HCT116 (cell line): ENCODE data around the gene PFN3. TPM values are rescaled to one million over a fixed set of nuclear protein-coding genes. Genes with fewer than 3 reads are reported as not detected.

Source experiments
- ATAC-seq: fragments of 200-7000 bp; cut with Tn5 transposase; 2 replicates; pipeline ENCODE4 v1.9.1; 2020; ENCODE audit warnings: mild to moderate bottlenecking, moderate library complexity
- BruUV-seq: library from RNA; stranded (reverse); fragments of 400-500 nt; replicated peaks from 2 replicates; lab custom pipeline; 2021; lab: Mats Ljungman, UMichigan
- CTCF ChIA-PET: fragments of 300-600 bp; sonication (Branson Sonifier 250); formaldehyde crosslinking; loops from one replicate; lab custom pipeline; 2021; ENCODE audit warnings: antibody characterized with exemption; lab: Charles Lee
- POLR2A ChIA-PET: fragments of 300-600, 350-600 bp; sonication (Branson Sonifier 250); formaldehyde crosslinking; loops from one replicate; lab custom pipeline; 2021; ENCODE audit warnings: antibody characterized with exemption; lab: Charles Lee
- RAD21 ChIA-PET, 2 experiments: fragments of 300-600 bp; sonication (Branson Sonifier 250); formaldehyde crosslinking; loops; one replicate each; lab custom pipeline; 2023; ENCODE audit warnings: low total read pairs in 2 of 2; ENCODE audit not compliant: uncharacterized antibody in 2 of 2, unreplicated experiment in 2 of 2, low non-redundant PET in 1 of 2; lab: Charles Lee
- DNase-seq: peaks from one replicate; pipeline ENCODE4 v3.0.0-alpha.2; 2010; ENCODE audit warnings: low read depth, low spot score
- H2AFZ ChIP-seq: fragments of 200-600 bp; shearing (Covaris generic), sonication (generic); 2 replicates; pipeline ENCODE4 v1.6.1; 2017; ENCODE audit warnings: low read depth, mixed run types, mixed read lengths, antibody characterized with exemption, low read length; ENCODE audit not compliant: poor library complexity, severe bottlenecking
- H3K27ac ChIP-seq: 2 replicates; pipeline ENCODE4 v1.5.1; 2012; ENCODE audit warnings: low read depth, low read length
- H3K27me3 ChIP-seq: fragments of 200-600 bp; sonication (generic); 2 replicates; pipeline ENCODE4 v1.6.1; 2016; ENCODE audit warnings: mixed run types, low read length, mixed read lengths; ENCODE audit not compliant: insufficient read depth
- H3K36me3 ChIP-seq, 2 experiments: fragments of 200-500 bp in 1 of 2; fragments of 200-600 bp in 1 of 2; sonication (Bioruptor generic) in 1 of 2; sonication (generic) in 1 of 2; 2 replicates each; pipeline versions ENCODE4 v1.5.1 to v1.6.1; 2014 to 2016; ENCODE audit warnings: low read length in 2 of 2, inconsistent platforms in 1 of 2, mixed read lengths in 1 of 2, mixed run types in 1 of 2; ENCODE audit not compliant: insufficient read depth in 2 of 2, control insufficient read depth in 1 of 2
- H3K4me1 ChIP-seq, 2 experiments: fragments of 200-600 bp in 1 of 2; sonication (generic) in 1 of 2; 2 replicates each; pipeline versions ENCODE4 v1.5.1 to v1.6.1; 2012 to 2017; ENCODE audit warnings: low read length in 2 of 2, inconsistent platforms in 1 of 2, mild to moderate bottlenecking in 1 of 2, mixed read lengths in 1 of 2, mixed run types in 1 of 2, moderate library complexity in 1 of 2; ENCODE audit not compliant: insufficient read depth in 2 of 2, control insufficient read depth in 1 of 2
- H3K4me2 ChIP-seq: fragments of 200-600 bp; sonication (generic); 2 replicates; pipeline ENCODE4 v1.6.1; 2017; ENCODE audit warnings: mixed run types, low read length, mixed read lengths
- H3K4me3 ChIP-seq, 2 experiments: fragments of 200-600 bp in 1 of 2; sonication (generic) in 1 of 2; replicated peaks in 1 of 2; 2 replicates each; pipeline ENCODE4 v1.5.1; 2011 to 2016; ENCODE audit warnings: low read length in 2 of 2, control low read depth in 1 of 2, low read depth in 1 of 2, mild to moderate bottlenecking in 1 of 2, mixed read lengths in 1 of 2, mixed run types in 1 of 2
- H3K79me2 ChIP-seq: fragments of 200-600 bp; sonication (generic); 2 replicates; pipeline ENCODE4 v1.6.1; 2017; ENCODE audit warnings: mild to moderate bottlenecking, mixed run types, low read length, moderate library complexity, mixed read lengths; ENCODE audit not compliant: insufficient read depth
- H3K9ac ChIP-seq: fragments of 200-600 bp; sonication (generic); 2 replicates; pipeline ENCODE4 v1.6.1; 2016; ENCODE audit warnings: low read length, mixed read lengths
- H3K9me2 ChIP-seq: fragments of 200-600 bp; sonication (generic), shearing (Covaris generic); 2 replicates; pipeline ENCODE4 v1.6.1; 2017; ENCODE audit warnings: mixed run types, mild to moderate bottlenecking, moderate library complexity; ENCODE audit not compliant: insufficient read depth
- H3K9me3 ChIP-seq, 2 experiments: fragments of 200-500 bp in 1 of 2; fragments of 200-600 bp in 1 of 2; sonication (Bioruptor generic) in 1 of 2; sonication (generic) in 1 of 2; 2 replicates each; pipeline ENCODE4 v1.6.1; 2014 to 2017; ENCODE audit warnings: low read length in 2 of 2, mixed read lengths in 2 of 2, inconsistent platforms in 1 of 2, low read depth in 1 of 2, mild to moderate bottlenecking in 1 of 2, mixed run types in 1 of 2, moderate library complexity in 1 of 2; ENCODE audit not compliant: control insufficient read depth in 1 of 2, insufficient read depth in 1 of 2
- H4K20me1 ChIP-seq: fragments of 200-600 bp; sonication (generic), shearing (Covaris generic); 2 replicates; pipeline ENCODE4 v1.6.1; 2017; ENCODE audit warnings: mixed run types, mild to moderate bottlenecking, moderate library complexity; ENCODE audit not compliant: insufficient read depth
- ELF1 ChIP-seq: IDR thresholded peaks from 2 replicates; pipeline ENCODE4 v1.6.1; 2012; ENCODE audit warnings: low read depth, borderline replicate concordance
- EZH2 ChIP-seq: fragments of 200-600 bp; sonication (generic); IDR thresholded peaks from 2 replicates; pipeline ENCODE4 v1.6.1; 2017; ENCODE audit warnings: antibody characterized with exemption, mixed run types
- SIN3A ChIP-seq: IDR thresholded peaks from 2 replicates; pipeline ENCODE4 v1.6.1; 2012; ENCODE audit warnings: low read depth
- TCF7L2 ChIP-seq: IDR thresholded peaks from 2 replicates; pipeline ENCODE4 v1.7.0; 2011; ENCODE audit warnings: borderline replicate concordance, inconsistent platforms; ENCODE audit not compliant: insufficient read depth, insufficient read length; ENCODE audit errors: extremely low read depth
- ZFX ChIP-seq: fragments of 450-650 bp; IDR thresholded peaks from 2 replicates; pipeline ENCODE4 v1.6.1; 2017
- ZNF274 ChIP-seq: fragments of 200-500 bp; sonication (Bioruptor generic); IDR thresholded peaks from 2 replicates; pipeline ENCODE4 v1.6.1; 2014; ENCODE audit warnings: mild to moderate bottlenecking, low read depth, low read length, inconsistent platforms
- intact Hi-C: fragments of 100-400 bp; cut with micrococcal nuclease; formaldehyde crosslinking; loops from 2 replicates; pipeline ENCODE4 v1.10.0; 2022
- total RNA-seq: library from RNA; stranded (reverse); gene quantifications from one replicate; pipeline ENCODE4 v1.2.1, GENCODE V29; 2021; ENCODE audit not compliant: unreplicated experiment

Gene PFN3
- total RNA-seq, 1 experiment from 2014 or later = not detected

DNA sequence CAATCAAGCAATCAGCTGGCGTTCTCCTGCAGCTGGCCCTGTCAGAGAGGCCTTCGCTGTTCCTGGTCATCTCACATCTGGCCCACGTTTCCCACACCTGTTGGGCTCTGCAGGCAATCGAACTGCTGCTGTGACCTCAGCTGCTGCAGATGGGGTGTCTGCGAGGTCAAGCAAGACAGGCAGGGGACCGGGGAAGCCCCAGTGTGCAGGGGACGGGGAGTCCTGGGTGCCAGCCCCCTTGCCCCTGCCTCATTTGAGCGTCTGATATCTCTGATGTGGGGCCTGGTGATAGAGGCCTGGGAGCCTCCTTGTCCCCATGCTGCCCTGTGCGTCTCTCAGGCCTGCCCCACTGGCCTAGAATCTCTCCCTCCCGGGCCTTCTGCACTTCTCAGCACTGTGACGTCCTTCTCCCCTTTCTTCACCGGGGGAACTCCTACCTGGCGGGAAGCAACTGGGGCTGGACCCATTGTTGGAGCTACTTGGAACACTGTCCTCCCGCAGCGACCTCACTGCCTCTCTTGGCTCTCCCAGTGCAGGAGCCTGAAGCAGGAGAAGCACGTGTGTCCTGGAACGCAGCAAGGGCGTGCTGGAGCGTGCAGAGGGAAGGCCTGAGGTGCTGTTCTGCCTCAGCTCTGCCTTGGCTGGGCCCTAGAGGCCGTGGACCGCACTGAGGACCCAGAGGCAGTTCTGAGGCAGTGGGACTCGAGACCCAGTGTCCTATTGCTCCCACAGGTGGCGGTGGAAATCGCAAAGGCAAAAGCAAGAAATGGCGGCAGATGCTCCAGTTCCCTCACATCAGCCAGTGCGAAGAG is 29.9 kb upstream of the PFN3 start:
- Histone ChIP-seq H3K9ac (no peak overlapping the region), H3K79me2 (peaks cover 39% of the 10 kb centered on the region), H3K4me2 (no peak overlapping the region), H3K9me2 (no peaks in the 10 kb centered on the region), H3K4me1 (peaks cover 11 to 24% of the 10 kb centered on the region in 2 experiments), H4K20me1 (no peaks in the 10 kb centered on the region), H2AFZ (no peak overlapping the region), H3K27me3 (no peaks in the 10 kb centered on the region), H3K9me3 (no peaks in the 10 kb centered on the region), H3K36me3 (peaks cover 16 to 36% of the 10 kb centered on the region in 2 experiments; a peak in 3 of 4 replicates), H3K4me3 (no peak overlapping the region), H3K27ac (no peak overlapping the region)
- CTCF ChIA-PET = no interaction called here
- ATAC-seq = no peak
- POLR2A ChIA-PET = no interaction called here
- no TSS peak for BruUV-seq
- no peak for DNase-seq
- intact Hi-C loops = no loop called here
- TF ChIP-seq ZFX = no peak
- TF ChIP-seq EZH2 = no peak
- TF ChIP-seq ELF1 = no peak
- TF ChIP-seq ZNF274 = no peak
- no peak for TF ChIP-seq SIN3A
- RAD21 ChIA-PET = interaction anchor here in 1 of 2 experiments (0.8 kb wide), 1 partner anchor 41 kb away, joined by 3 read pairs; no protein-coding TSS in a partner anchor

DNA sequence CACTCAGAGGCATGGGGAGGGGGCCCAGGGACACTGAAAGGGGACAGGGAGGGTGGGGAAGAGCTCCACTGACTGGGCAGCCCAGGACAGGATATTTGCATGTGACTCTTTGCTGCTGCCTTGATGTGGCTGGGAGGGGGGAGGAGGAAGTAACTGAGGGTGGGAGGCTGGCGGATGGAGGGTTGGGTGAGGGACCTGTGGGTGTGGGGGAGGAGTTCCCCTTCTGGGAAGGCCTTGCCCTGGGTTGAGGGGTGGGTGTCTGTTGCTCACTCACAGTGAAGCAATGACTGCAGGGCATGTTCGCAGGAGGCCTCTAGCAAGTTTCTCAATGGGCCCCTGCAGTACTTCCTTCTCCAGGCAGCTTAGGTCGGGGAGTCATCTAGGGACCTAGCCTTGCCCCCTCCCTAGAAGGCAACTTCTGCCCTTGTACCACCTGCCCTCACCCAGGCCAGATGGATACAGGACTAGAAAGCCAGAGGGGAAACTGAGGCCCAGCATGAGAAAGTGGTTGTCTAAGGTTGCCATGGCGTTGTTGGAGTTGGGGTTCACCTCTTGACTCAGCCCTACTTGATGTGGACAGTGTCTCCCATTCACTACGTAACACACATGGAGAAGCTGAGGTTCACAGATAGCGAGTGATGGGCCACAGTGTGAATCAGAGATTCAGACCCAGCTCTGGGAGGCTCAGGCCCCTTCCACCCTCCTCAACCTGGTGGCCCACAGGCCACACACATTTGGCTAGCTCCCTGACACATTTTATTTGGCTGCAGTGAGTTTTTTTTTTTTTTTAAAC is 29.0 kb upstream of the PFN3 start:
- ChIA-PET POLR2A (no interaction called here), CTCF (no interaction called here)
- no peak for ATAC-seq

More for the DNA sequence above, 29.0 kb upstream of the PFN3 start:
- Histone ChIP-seq H3K4me3 (no peak overlapping the region), H3K36me3 (peaks cover 12 to 29% of the 10 kb centered on the region in 2 experiments; a peak in 3 of 4 replicates), H3K9me2 (no peaks in the 10 kb centered on the region), H3K79me2 (peaks cover 39% of the 10 kb centered on the region), H3K4me1 (peaks cover 15 to 28% of the 10 kb centered on the region in 2 experiments), H2AFZ (no peak overlapping the region), H3K27me3 (no peaks in the 10 kb centered on the region), H3K27ac (peak overlapping the region; percentile 25; the same call in 1 of the 2 replicates), H3K9ac (no peak overlapping the region), H4K20me1 (no peaks in the 10 kb centered on the region), H3K9me3 (no peaks in the 10 kb centered on the region), H3K4me2 (no peak overlapping the region)
- no peak for TF ChIP-seq TCF7L2
- TF ChIP-seq EZH2 = no peak
- DNase-seq = no peak
- intact Hi-C loops = no loop called here
- RAD21 ChIA-PET = interaction anchor here in 1 of 2 experiments (0.7 to 0.8 kb wide), 2 partner anchors 34 to 40 kb away, joined by 3 read pairs; no protein-coding TSS in a partner anchor
- BruUV-seq = no TSS peak
